HG03460 (cell line): ENCODE results near the gene MOV10.
"Not testable (repeated sequence)": the region's sequence is repeated elsewhere in the genome, so short reads cannot be mapped to it uniquely, and the experiment has no call there.

Experiments used
- ATAC-seq: cut with Tn5 transposase; IDR thresholded peaks from one replicate; pipeline ENCODE4 v1.9.1; 2021; ENCODE audit not compliant: unreplicated experiment

Gene MOV10

GRCh38 chr1:112674440-112674985, at the start of gene MOV10:
Gene MOV10, plus strand, starts transcription at chr1:112674659. Its CDS starts 254 bp downstream, at chr1:112674913.
- ATAC-seq, result peak; percentile 63

- no peak for ATAC-seq
These were observed 48.8 kb upstream of the MOV10 start for GRCh38 chr1:112625696-112626095.

GRCh38 chr1:112626193-112626592, 48.3 kb upstream of the MOV10 start:
- ATAC-seq, result no peak

GRCh38 chr1:112626887-112627286, 47.6 kb upstream of the MOV10 start:
- ATAC-seq, result no peak

GRCh38 chr1:112628516-112628915, 45.9 kb upstream of the MOV10 start:
- ATAC-seq, result no peak

GRCh38 chr1:112629256-112629655, 45.2 kb upstream of the MOV10 start:
- no peak for ATAC-seq

GRCh38 chr1:112633628-112634027, 40.8 kb upstream of the MOV10 start:
- ATAC-seq, result no peak

- no peak for ATAC-seq
These were observed 40.1 kb upstream of the MOV10 start for GRCh38 chr1:112634367-112634766.

GRCh38 chr1:112636056-112636455, 38.4 kb upstream of the MOV10 start:
- no peak for ATAC-seq

- ATAC-seq, result no peak
These were observed 37.7 kb upstream of the MOV10 start for GRCh38 chr1:112636597-112637253.

- no peak for ATAC-seq
These were observed 37.0 kb upstream of the MOV10 start for GRCh38 chr1:112637254-112638109.

GRCh38 chr1:112638110-112638428, 36.4 kb upstream of the MOV10 start:
- ATAC-seq, result no peak

GRCh38 chr1:112640437-112640836, 34.0 kb upstream of the MOV10 start:
- ATAC-seq, result not testable (repeated sequence)

- no peak for ATAC-seq
These were observed 31.4 kb upstream of the MOV10 start for GRCh38 chr1:112643080-112643479.

GRCh38 chr1:112646225-112646624, 28.2 kb upstream of the MOV10 start:
- ATAC-seq, result no peak

- ATAC-seq, result no peak
These were observed 23.3 kb upstream of the MOV10 start for GRCh38 chr1:112651205-112651604.

- ATAC-seq, result no peak
These were observed 8.6 kb upstream of the MOV10 start for GRCh38 chr1:112665857-112666256.

- ATAC-seq, result no peak
These were observed 7.5 kb upstream of the MOV10 start for GRCh38 chr1:112666946-112667345.

- ATAC-seq, result no peak
These were observed 2.5 kb upstream of the MOV10 start for GRCh38 chr1:112672009-112672408.

GRCh38 chr1:112672842-112673241, 1.6 kb upstream of the MOV10 start:
- ATAC-seq, result no peak

- ATAC-seq, result no peak
These were observed 643 bp upstream of the MOV10 start for GRCh38 chr1:112673592-112674439.
